IPS-18c (cell line): Measurements from ENCODE around the gene RBM23.
"Not testable (repeated sequence)": the region's sequence is repeated elsewhere in the genome, so short reads cannot be mapped to it uniquely, and the experiment has no call there.

ENCODE experiments used
- H3K4me3 ChIP-seq: 2 replicates; pipeline ENCODE4 v1.7.0; 2013; ENCODE audit warnings: low read depth, mild to moderate bottlenecking, low read length, moderate library complexity; ENCODE audit not compliant: insufficient read depth
- H3K9me3 ChIP-seq: one replicate; pipeline ENCODE4 v1.6.1; 2013; ENCODE audit warnings: mild to moderate bottlenecking, low read length, moderate library complexity; ENCODE audit not compliant: control insufficient read depth, insufficient read depth

The RBM23 gene

DNA sequence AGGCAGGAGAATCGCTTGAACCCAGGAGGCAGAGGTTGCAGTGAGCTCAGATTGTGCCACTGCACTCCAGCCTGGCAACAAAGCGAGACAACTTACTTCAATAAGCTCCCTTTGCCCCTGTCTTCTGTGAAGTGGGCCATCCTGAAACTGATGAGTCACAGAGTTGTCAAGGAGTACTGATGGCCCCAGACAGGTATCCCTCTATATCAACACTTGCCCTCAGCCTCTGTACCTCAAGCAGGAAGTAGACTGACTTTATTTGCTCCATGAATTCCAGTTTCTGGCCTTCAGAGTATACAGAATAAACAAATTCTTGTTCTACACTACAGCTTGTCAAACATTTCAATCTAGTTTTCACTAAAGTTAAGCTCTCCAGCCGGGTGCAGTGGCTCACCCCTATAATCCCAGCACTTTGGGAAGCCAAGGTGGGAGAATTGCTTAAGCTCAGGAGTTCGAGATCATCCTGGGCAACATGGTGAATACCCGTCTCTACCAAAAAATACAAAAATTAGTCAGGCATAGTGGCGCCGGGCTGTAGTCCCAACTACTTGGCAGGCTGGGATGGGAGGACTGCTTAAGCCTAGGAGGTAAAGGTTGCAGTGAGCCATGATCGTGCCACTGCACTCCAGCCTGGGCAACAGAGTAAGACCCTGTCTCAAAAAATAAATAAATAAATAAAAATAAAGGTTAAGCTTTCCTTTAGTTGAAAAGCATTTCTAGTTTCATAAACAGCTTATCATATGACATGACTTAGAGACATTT lies 63.8 kb downstream of the RBM23 start:
- no peak overlapping the region for H3K4me3 ChIP-seq

DNA sequence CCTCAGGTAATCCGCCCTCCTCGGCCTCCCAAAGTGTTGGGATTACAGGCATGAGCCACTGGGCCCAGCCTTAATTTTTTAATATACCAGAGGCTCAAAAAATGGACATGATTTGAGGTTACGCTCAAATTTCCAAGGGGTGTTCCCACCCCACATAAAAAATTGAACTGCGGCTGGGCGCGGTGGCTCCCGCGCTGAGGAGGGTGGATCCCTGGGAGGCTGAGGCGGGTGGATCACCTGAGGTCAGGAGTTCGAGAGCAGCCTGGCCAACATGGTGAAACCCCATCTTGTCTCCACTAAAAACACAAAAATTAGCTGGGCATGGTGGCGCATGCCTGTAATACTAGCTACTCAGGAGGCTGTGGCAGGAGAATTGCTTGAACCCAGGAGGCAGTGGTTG lies 64.7 kb downstream of the RBM23 start:
- not testable (repeated sequence) for H3K4me3 ChIP-seq, H3K9me3 ChIP-seq

More for the DNA sequence above, 63.8 kb downstream of the RBM23 start:
- no peaks in the 10 kb centered on the region for H3K9me3 ChIP-seq

DNA sequence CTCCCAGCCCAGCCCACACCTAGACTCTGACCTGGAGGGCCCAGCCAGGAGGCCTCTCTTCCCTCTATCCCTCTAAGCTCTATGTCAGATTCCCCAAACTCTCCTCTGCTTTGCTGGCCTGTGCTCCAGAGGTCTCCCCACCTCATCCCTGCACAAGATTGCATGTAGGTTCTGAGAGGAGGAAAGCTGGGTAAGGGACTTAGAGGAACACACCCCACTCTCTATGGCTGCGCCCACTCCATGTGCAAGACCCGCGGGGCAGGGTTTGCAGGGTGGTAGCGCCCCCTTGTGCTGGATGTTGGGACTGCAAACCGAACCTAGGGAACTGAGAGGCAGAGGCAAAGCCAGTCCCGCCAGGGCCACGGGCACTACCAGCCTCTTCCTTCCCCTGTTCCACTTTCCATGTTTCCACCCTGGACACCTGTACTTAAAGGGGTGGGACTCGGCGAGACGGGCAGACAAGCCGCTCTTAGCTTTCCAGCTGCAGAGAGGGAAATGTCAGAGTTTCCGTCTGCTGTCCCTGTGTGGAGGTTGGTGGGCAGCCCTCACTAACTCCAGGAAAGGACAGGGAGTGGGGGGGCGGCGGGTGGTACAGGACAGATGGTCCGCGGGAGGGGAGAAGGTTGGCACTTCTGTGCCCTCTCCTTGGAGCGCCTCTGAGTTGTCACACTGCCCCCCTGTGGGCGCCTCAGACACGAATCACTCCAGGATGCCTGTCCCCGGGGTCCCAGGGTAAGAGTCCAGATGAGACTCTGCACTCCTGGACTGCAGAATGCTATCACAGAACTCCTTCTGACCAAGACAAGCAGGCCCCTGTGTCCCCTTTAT lies 65.8 kb downstream of the RBM23 start:
- H3K4me3 ChIP-seq = peak overlapping the region; percentile 54

DNA sequence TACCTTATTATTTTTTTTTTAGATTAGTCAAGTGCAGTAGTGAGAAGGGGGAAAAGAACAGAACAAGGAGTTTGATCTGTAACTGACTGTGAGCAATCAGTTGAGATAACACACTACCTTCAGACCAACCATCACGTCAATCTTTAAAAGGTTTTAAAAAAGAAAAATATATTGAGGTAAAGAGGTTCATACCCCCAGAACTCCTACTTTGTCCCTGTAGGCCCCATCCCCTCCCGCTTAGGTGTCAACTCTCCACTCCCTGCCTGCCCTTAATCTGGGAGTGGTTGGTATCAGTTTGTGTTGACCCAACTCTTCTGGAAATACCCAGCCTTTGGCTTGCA lies 66.4 kb downstream of the RBM23 start:
- no peak overlapping the region for H3K4me3 ChIP-seq
- no peaks in the 10 kb centered on the region for H3K9me3 ChIP-seq

More for the DNA sequence above, 65.8 kb downstream of the RBM23 start:
- H3K9me3 ChIP-seq = no peaks in the 10 kb centered on the region

DNA sequence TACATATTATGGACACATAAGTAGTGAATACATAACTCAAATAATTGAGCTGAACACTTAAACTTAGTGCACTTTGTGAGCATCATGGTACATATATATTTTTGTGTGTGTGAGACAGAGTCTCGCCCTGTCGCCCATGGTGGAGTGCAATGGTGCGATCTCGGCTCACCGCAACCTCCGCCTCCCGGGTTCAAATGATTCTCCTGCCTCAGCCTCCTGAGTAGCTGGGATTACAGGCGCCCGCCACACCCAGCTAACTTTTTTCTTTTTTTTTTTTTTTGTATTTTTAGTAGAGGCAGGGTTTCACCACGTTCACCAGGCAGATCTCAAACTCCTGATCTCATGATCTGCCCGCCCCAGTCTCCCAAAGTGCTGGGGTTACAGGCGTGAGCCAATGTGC lies 66.8 kb downstream of the RBM23 start:
- not testable (repeated sequence) for H3K4me3 ChIP-seq

DNA sequence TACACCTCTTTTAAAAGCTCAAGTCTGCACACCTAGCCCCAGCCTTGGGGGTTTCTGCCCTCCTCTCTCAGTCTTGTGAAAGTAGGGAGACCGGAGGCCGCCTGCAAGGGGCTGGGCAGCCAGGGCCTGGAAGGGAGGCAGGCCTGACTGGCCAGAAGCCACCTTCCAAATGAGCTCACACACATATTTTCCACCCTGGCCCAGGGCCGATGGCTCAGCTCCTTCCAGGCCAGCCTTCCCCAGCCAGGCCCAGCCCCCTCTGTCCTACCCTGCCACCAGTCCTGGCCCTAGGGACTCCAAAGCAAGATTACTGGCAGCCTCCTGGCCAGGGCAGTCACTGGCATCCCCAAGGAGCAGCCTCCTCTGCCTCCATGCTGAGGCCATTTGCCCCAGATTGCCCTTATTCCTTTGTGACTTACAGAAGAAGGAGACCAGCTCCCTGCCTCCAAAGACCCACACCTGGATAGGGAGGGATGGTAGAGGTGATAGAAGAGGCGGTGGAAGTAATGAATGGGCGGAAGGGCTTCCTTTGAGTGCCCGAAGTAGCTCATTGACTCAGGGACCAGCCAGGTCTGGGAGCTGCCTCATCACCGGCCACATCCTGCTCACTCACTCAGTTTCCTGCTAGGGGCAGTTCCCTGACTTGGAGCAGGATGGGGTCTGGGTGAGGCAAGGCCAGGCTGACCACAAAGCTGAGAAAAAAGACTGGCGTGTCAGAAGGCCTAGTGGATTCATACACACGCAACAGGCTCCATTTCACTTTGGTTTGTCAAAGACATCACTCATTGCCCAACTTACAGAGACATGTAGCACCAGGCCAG lies 67.8 kb downstream of the RBM23 start:
- no peaks in the 10 kb centered on the region for H3K9me3 ChIP-seq
- H3K4me3 ChIP-seq = no peak overlapping the region

More for the DNA sequence above, 66.8 kb downstream of the RBM23 start:
- H3K9me3 ChIP-seq = not testable (repeated sequence)

DNA sequence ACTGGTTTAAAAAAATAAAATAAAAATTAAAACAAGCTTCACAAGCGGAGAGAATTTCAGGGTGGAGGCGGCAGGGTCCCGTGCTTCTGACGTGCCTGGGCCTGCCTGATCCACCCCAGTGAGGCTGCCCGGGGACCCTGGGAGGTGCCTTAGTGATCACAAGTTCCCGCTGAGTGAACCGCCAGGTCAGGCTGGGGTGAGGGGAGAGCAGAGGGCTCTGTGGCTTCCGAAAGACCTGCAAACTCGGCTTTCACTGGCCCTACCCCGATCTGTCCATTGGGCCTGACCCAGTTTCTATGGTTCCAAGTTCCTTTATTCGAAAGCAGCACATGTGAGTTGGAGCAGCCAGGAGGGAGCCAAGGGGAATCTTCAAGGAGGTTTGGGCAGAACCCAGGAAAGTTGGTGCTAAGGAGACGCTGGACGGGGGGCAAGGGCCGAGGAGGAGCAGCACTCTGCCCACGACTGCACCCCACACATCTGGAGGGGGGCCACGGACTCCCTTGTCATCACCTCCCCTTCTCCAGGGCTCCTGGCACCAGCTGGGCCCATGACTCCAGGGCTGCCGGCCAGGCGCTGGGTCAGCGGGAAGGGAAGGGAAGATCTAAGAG lies 69.6 kb downstream of the RBM23 start:
- Histone ChIP-seq H3K9me3 (no peaks in the 10 kb centered on the region), H3K4me3 (no peak overlapping the region)

DNA sequence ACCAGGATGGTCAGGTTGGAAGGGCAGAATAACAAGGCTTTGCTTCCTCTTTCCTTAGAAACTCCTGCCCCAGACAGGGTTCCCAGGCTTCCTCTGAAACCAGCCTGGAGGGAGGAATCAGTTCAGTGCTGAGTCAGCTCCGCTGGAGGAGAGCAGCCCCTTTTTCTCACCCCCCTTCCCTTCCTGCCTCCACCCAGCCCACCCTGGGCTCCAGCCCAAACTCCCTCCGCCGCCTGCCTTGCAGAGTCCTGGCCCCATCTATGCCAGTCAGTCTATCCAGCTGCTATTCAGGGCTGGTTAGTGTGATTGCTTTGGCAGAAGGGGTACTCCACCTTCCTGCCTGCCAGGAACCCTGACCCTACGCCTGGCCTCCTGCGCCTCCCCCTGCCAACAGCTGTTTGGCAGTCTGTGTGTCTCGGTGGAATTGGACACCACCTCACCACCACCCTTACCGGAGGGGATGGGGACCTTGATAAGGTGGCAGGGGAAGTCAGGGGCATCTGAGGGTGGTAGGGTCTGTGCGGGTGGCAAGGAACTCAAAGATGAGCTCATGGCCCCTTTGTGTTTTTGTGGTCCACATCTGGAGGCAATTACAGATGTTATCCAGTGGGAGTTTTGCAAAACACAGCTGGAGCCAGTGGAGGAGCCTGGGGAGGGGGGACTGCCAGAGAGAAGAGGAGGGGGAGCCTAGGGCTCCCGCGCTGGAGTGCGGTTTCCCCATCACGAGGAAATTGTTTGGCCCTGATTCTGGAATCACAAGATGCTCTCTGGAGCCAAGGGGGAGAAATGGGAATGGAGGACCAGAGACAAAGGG lies 70.4 kb downstream of the RBM23 start:
- Histone ChIP-seq H3K9me3 (no peaks in the 10 kb centered on the region), H3K4me3 (no peak overlapping the region)

DNA sequence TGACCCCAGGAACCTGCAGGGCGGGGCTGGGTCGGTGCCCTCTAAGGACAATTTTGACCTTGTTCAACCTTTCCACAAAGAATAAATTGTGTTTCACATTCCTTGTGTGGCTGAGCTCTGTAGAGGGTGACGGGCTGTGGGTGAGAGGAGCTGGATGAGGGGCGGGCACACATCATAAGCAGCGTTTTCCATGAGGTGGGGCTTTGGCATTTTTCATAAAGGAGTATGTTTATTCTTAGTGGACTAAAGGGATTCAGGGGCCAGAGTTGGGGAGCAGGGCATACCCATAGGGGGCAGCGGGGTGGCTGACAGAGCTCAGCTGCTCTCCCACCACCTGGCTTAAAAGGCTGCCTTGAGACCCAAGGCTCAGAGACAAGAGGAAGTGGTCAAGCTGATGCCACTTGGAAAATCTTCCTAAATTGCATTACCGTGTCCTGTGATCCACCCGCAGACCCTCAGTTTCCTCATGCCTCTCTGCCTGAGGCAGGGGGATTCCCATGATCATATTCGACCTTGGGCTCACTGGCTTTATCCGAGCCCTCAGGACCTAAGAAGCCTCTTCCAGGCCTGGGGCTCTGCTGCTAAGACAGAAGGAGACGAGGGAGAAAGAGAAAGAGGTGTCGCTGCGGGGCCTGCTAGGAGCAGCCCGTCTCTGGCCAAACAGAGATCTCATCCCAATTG lies 71.1 kb downstream of the RBM23 start:
- Histone ChIP-seq H3K4me3 (no peak overlapping the region), H3K9me3 (no peaks in the 10 kb centered on the region)

DNA sequence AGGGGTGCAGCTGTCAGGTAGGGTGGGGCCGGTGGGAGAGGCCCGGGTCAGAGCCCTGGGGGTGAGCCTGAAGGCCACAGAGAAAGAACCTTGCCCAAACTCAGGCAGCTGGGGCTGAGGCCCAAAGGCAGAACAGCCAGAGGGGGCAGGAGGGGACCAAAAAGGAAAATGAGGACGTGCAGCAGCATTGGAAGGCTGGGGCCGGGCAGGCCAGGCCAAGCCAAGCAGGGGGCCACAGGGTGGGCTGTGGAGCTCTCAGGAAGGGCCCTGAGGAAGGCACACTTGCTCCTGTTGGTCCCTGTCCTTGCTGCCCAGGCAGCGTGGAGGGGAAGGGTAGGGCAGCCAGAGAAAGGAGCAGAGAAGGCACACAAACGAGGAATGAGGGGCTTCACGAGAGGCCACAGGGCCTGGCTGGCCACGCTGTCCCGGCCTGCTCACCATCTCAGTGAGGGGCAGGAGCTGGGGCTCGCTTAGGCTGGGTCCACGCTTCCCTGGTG lies 72.1 kb downstream of the RBM23 start:
- H3K9me3 ChIP-seq = no peaks in the 10 kb centered on the region
- no peak overlapping the region for H3K4me3 ChIP-seq

DNA sequence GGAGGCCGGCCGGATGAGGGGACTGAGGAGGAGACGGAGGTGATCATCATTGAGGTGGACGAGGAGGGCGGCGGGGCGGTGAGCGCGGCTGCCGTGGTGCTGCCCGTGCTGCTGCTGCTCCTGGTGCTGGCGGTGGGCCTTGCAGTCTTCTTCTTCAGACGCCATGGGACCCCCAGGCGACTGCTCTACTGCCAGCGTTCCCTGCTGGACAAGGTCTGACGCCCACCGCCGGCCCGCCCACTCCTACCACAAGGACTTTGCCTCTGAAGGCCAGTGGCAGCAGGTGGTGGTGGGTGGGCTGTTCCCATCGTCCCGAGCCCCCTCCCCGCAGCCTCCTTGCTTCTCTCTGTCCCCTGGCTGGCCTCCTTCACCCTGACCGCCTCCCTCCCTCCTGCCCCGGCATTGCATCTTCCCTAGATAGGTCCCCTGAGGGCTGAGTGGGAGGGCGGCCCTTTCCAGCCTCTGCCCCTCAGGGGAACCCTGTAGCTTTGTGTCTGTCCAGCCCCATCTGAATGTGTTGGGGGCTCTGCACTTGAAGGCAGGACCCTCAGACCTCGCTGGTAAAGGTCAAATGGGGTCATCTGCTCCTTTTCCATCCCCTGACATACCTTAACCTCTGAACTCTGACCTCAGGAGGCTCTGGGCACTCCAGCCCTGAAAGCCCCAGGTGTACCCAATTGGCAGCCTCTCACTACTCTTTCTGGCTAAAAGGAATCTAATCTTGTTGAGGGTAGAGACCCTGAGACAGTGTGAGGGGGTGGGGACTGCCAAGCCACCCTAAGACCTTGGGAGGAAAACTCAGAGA lies 72.9 kb downstream of the RBM23 start:
- H3K4me3 ChIP-seq = no peak overlapping the region
- no peaks in the 10 kb centered on the region for H3K9me3 ChIP-seq

DNA sequence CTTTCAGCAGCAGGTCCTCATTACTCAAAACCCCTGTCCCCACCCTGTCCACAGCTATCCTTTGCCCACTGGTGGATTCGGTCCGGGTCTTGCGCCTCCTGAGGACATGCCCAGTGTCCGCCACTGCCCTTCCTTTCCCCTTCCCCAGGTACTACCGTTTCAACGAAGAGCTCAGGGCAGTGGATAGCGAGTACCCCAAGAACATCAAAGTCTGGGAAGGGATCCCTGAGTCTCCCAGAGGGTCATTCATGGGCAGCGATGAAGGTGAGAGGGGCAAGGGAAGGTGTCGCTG lies 73.9 kb downstream of the RBM23 start:
- Histone ChIP-seq H3K4me3 (no peak overlapping the region), H3K9me3 (no peaks in the 10 kb centered on the region)

DNA sequence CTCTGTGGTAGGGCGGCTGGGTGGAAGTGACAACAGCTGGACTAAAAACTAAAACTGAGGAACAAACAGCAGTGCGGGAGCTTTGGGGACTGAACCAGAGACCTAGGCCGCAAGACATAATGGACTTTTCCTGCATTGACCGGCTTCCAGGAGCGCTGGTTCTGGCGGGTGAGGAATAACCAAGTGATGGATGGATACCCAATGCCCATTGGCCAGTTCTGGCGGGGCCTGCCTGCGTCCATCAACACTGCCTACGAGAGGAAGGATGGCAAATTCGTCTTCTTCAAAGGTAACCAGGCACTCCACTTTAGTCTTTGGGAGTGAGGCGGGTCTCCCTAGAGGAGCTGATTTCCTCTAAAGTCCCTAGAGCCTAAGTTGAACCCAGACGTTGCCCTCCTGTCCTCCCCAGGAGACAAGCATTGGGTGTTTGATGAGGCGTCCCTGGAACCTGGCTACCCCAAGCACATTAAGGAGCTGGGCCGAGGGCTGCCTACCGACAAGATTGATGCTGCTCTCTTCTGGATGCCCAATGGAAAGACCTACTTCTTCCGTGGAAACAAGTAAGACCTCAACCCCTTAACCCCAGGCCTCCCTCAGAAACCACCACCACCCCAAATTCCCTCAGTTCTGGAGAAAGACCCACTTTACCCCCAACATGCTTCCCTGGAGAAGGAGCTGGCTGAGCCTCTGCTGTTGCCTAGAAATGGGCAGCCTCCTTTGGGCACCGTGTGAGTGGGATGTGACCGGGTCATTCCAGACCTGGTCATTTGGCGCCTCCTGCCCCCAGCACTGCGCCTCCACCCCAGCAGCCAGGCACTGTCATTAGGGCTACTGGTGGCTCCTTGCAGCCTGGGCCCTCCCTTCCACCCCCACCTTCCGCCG lies 74.5 kb downstream of the RBM23 start:
- Histone ChIP-seq H3K9me3 (no peaks in the 10 kb centered on the region), H3K4me3 (no peak overlapping the region)
